ENCODE data around the gene THAP9.
A peak's percentile ranks its signal among the peaks of the same experiment; 100 is the strongest.
"Not testable (repeated sequence)": the region's sequence is repeated elsewhere in the genome, so short reads cannot be mapped to it uniquely, and the experiment has no call there.

Gene THAP9

GRCh38 chr4:82900411-82901182 lies at the start of gene THAP9:
TSS of gene THAP9 (plus strand) at chr4:82900735. CDS start at chr4:82900803, 68 bp downstream.
- H3K4me3 ChIP-seq (ENCODE audit: low read length), result peak within 1 kb of the TSS; percentile 85
- peaks cover 54% of the 10 kb centered on the region for H3K79me2 ChIP-seq (ENCODE audit: low read length)
- H3K9me3 ChIP-seq (ENCODE audit: insufficient read depth, low read length), result no peaks in the 10 kb centered on the region
- H3K27me3 ChIP-seq (ENCODE audit: low read depth, low read length), result no peaks in the 10 kb centered on the region
- peaks cover 29% of the 10 kb centered on the region for H3K4me1 ChIP-seq (ENCODE audit: low read length)
- peaks cover 25% of the 10 kb centered on the region for H3K36me3 ChIP-seq (replicated peaks; ENCODE audit: low read depth, low read length)
- peak within 1 kb of the TSS; percentile 86 for H3K27ac ChIP-seq (ENCODE audit: low read length)
- peaks cover 22% of the 10 kb centered on the region for H4K20me1 ChIP-seq (ENCODE audit: insufficient read depth, low read length)
- H3K4me2 ChIP-seq (ENCODE audit: low read length), result peak within 1 kb of the TSS; percentile 90
- H2AFZ ChIP-seq (ENCODE audit: low read depth, low read length), result peak within 1 kb of the TSS; percentile 93
- TF ChIP-seq EZH2phosphoT487 (IDR thresholded peaks at IDR 0.05; ENCODE audit: low read depth) (no peak), CTCF (IDR thresholded peaks at IDR 0.05; ENCODE audit: low read depth, low read length) (no peak)
- peak within 1 kb of the TSS; percentile 85 for H3K9ac ChIP-seq (ENCODE audit: low read length)

GRCh38 chr4:82851318-82851717 lies 49.2 kb upstream of the THAP9 start:
- H4K20me1 ChIP-seq (ENCODE audit: insufficient read depth, low read length), result no peaks in the 10 kb centered on the region
- no peaks in the 10 kb centered on the region for H3K79me2 ChIP-seq (ENCODE audit: low read length)
- no peak overlapping the region for H3K4me2 ChIP-seq (ENCODE audit: low read length)
- no peaks in the 10 kb centered on the region for H3K27me3 ChIP-seq (ENCODE audit: low read depth, low read length)
- H2AFZ ChIP-seq (ENCODE audit: low read depth, low read length), result no peak overlapping the region
- H3K9me3 ChIP-seq (ENCODE audit: insufficient read depth, low read length), result no peaks in the 10 kb centered on the region
- no peaks in the 10 kb centered on the region for H3K4me1 ChIP-seq (ENCODE audit: low read length)
- no peak for TF ChIP-seq EZH2phosphoT487 (IDR thresholded peaks at IDR 0.05; ENCODE audit: low read depth)
- TF ChIP-seq CTCF (IDR thresholded peaks at IDR 0.05; ENCODE audit: low read depth, low read length), result no peak
- no peak overlapping the region for H3K4me3 ChIP-seq (ENCODE audit: low read length)
- H3K36me3 ChIP-seq (replicated peaks; ENCODE audit: low read depth, low read length), result peaks cover 52% of the 10 kb centered on the region
- no peak overlapping the region for H3K27ac ChIP-seq (ENCODE audit: low read length)
- no peak overlapping the region for H3K9ac ChIP-seq (ENCODE audit: low read length)

GRCh38 chr4:82851885-82852750 lies 48.4 kb upstream of the THAP9 start:
- H3K27ac ChIP-seq (ENCODE audit: low read length), result no peak overlapping the region
- H3K79me2 ChIP-seq (ENCODE audit: low read length), result no peaks in the 10 kb centered on the region
- TF ChIP-seq CTCF (IDR thresholded peaks at IDR 0.05; ENCODE audit: low read depth, low read length) (peak; percentile 35), EZH2phosphoT487 (IDR thresholded peaks at IDR 0.05; ENCODE audit: low read depth) (no peak)

GRCh38 chr4:82852751-82853285 lies 47.7 kb upstream of the THAP9 start:
- H3K9ac ChIP-seq (ENCODE audit: low read length), result no peak overlapping the region
- no peaks in the 10 kb centered on the region for H3K27me3 ChIP-seq (ENCODE audit: low read depth, low read length)
- no peaks in the 10 kb centered on the region for H3K4me1 ChIP-seq (ENCODE audit: low read length)
- H3K27ac ChIP-seq (ENCODE audit: low read length), result no peak overlapping the region
- H3K9me3 ChIP-seq (ENCODE audit: insufficient read depth, low read length), result no peaks in the 10 kb centered on the region
- no peak overlapping the region for H3K4me2 ChIP-seq (ENCODE audit: low read length)
- H3K36me3 ChIP-seq (replicated peaks; ENCODE audit: low read depth, low read length), result peaks cover 61% of the 10 kb centered on the region
- no peaks in the 10 kb centered on the region for H4K20me1 ChIP-seq (ENCODE audit: insufficient read depth, low read length)
- H3K4me3 ChIP-seq (ENCODE audit: low read length), result no peak overlapping the region
- no peaks in the 10 kb centered on the region for H3K79me2 ChIP-seq (ENCODE audit: low read length)
- TF ChIP-seq CTCF (IDR thresholded peaks at IDR 0.05; ENCODE audit: low read depth, low read length), result no peak
- TF ChIP-seq EZH2phosphoT487 (IDR thresholded peaks at IDR 0.05; ENCODE audit: low read depth), result no peak
- no peak overlapping the region for H2AFZ ChIP-seq (ENCODE audit: low read depth, low read length)

More at GRCh38 chr4:82851885-82852750, 48.4 kb upstream of the THAP9 start:
- no peaks in the 10 kb centered on the region for H4K20me1 ChIP-seq (ENCODE audit: insufficient read depth, low read length)
- H3K9ac ChIP-seq (ENCODE audit: low read length), result no peak overlapping the region
- no peak overlapping the region for H3K4me3 ChIP-seq (ENCODE audit: low read length)
- no peak overlapping the region for H2AFZ ChIP-seq (ENCODE audit: low read depth, low read length)
- no peak overlapping the region for H3K4me2 ChIP-seq (ENCODE audit: low read length)
- H3K9me3 ChIP-seq (ENCODE audit: insufficient read depth, low read length), result no peaks in the 10 kb centered on the region
- no peaks in the 10 kb centered on the region for H3K4me1 ChIP-seq (ENCODE audit: low read length)
- H3K27me3 ChIP-seq (ENCODE audit: low read depth, low read length), result no peaks in the 10 kb centered on the region
- peaks cover 56% of the 10 kb centered on the region for H3K36me3 ChIP-seq (replicated peaks; ENCODE audit: low read depth, low read length)

GRCh38 chr4:82860487-82860886 lies 40.0 kb upstream of the THAP9 start:
- not testable (repeated sequence) for H3K4me2 ChIP-seq (ENCODE audit: low read length); H3K9ac ChIP-seq (ENCODE audit: low read length); H2AFZ ChIP-seq (ENCODE audit: low read depth, low read length); H3K9me3 ChIP-seq (ENCODE audit: insufficient read depth, low read length); H4K20me1 ChIP-seq (ENCODE audit: insufficient read depth, low read length); H3K27me3 ChIP-seq (ENCODE audit: low read depth, low read length); H3K4me3 ChIP-seq (ENCODE audit: low read length); H3K27ac ChIP-seq (ENCODE audit: low read length); H3K79me2 ChIP-seq (ENCODE audit: low read length)
- Histone ChIP-seq H3K4me1 (ENCODE audit: low read length) (peaks cover 11% of the 10 kb centered on the region), H3K36me3 (replicated peaks; ENCODE audit: low read depth, low read length) (peaks cover 45% of the 10 kb centered on the region)

Data from OCI-LY3 (cell line).